Astrocyte (in vitro differentiated cells and primary cell): Measurements from ENCODE around the gene ADAMTSL2. TPM values are rescaled to one million over a fixed set of nuclear protein-coding genes. Genes with fewer than 3 reads are reported as not detected.

Source experiments
- DNase-seq: peaks from one replicate; pipeline ENCODE4 v3.0.0-alpha.2; 2010; ENCODE audit warnings: low read depth
- FAIRE-seq: peaks from 2 replicates; lab custom pipeline; 2011; peaks lifted over from hg19 to GRCh38; lab: Jason Lieb, UNC
- H2AFZ ChIP-seq: 2 replicates; pipeline ENCODE4 v1.6.0; 2012; ENCODE audit warnings: low read depth, low read length, inconsistent platforms
- H3K27ac ChIP-seq: 2 replicates; pipeline ENCODE4 v1.5.1; 2011; ENCODE audit warnings: low read depth, low read length, inconsistent platforms
- H3K27me3 ChIP-seq: 2 replicates; pipeline ENCODE4 v1.6.0; 2011; ENCODE audit warnings: low read length, inconsistent platforms; ENCODE audit not compliant: insufficient read depth
- H3K36me3 ChIP-seq: 2 replicates; pipeline ENCODE4 v1.5.1; 2011; ENCODE audit warnings: low read length, inconsistent platforms; ENCODE audit not compliant: insufficient read depth
- H3K4me1 ChIP-seq: 2 replicates; pipeline ENCODE4 v1.5.1; 2011; ENCODE audit warnings: low read length, inconsistent platforms; ENCODE audit not compliant: insufficient read depth
- H3K4me2 ChIP-seq: 2 replicates; pipeline ENCODE4 v1.6.0; 2012; ENCODE audit warnings: low read length, inconsistent platforms
- H3K4me3 ChIP-seq: 2 replicates; pipeline ENCODE4 v1.5.1; 2011; ENCODE audit warnings: low read depth, mild to moderate bottlenecking, low read length, inconsistent platforms; ENCODE audit not compliant: insufficient read depth
- H3K79me2 ChIP-seq: 2 replicates; pipeline ENCODE4 v1.6.0; 2012; ENCODE audit warnings: mild to moderate bottlenecking, low read length, inconsistent platforms; ENCODE audit not compliant: insufficient read depth
- H3K9ac ChIP-seq: 2 replicates; pipeline ENCODE4 v1.6.0; 2012; ENCODE audit warnings: mild to moderate bottlenecking, low read length, inconsistent platforms
- H3K9me3 ChIP-seq: 2 replicates; pipeline ENCODE4 v1.5.1; 2012; ENCODE audit warnings: low read depth, mild to moderate bottlenecking, low read length, inconsistent platforms; ENCODE audit not compliant: insufficient read depth
- H4K20me1 ChIP-seq: 2 replicates; pipeline ENCODE4 v1.6.0; 2012; ENCODE audit warnings: low read length, inconsistent platforms; ENCODE audit not compliant: insufficient read depth
- H3K27ac Mint-ChIP-seq: one replicate; pipeline ENCODE4 v1.8.0; 2021; ENCODE audit warnings: mild to moderate bottlenecking, mixed read lengths; ENCODE audit not compliant: unreplicated experiment
- H3K27me3 Mint-ChIP-seq: one replicate; pipeline ENCODE4 v1.8.0; 2021; ENCODE audit warnings: low read depth, mixed read lengths; ENCODE audit not compliant: unreplicated experiment
- H3K36me3 Mint-ChIP-seq: one replicate; pipeline ENCODE4 v1.8.0; 2021; ENCODE audit warnings: low read depth, mixed read lengths; ENCODE audit not compliant: unreplicated experiment
- H3K4me1 Mint-ChIP-seq: one replicate; pipeline ENCODE4 v1.8.0; 2021; ENCODE audit warnings: low read depth, mixed read lengths; ENCODE audit not compliant: unreplicated experiment
- H3K4me3 Mint-ChIP-seq: one replicate; pipeline ENCODE4 v1.8.0; 2021; ENCODE audit warnings: mild to moderate bottlenecking, moderate library complexity, mixed read lengths; ENCODE audit not compliant: unreplicated experiment
- H3K9me3 Mint-ChIP-seq: one replicate; pipeline ENCODE4 v1.8.0; 2021; ENCODE audit warnings: mild to moderate bottlenecking, mixed read lengths; ENCODE audit not compliant: unreplicated experiment
- CTCF ChIP-seq: IDR thresholded peaks from 2 replicates; pipeline ENCODE4 v1.5.1; 2011; ENCODE audit warnings: low read depth, mild to moderate bottlenecking, inconsistent platforms, low read length, moderate library complexity; ENCODE audit not compliant: insufficient read depth
- EZH2 ChIP-seq: IDR thresholded peaks from 2 replicates; pipeline ENCODE4 v1.6.1; 2012; ENCODE audit warnings: mild to moderate bottlenecking, low read length, inconsistent platforms; ENCODE audit not compliant: insufficient read depth
- total RNA-seq: library from RNA; stranded (reverse); gene quantifications from 2 replicates; pipeline ENCODE4 v1.2.1, GENCODE V29; 2021

ADAMTSL2 gene
- total RNA-seq, 1 donor from 2014 or later = 0.52 TPM

GRCh38 chr9:133589454-133590227, 55.1 kb downstream of the ADAMTSL2 start:
- no peaks in the 10 kb centered on the region for H3K36me3 ChIP-seq
- no peak overlapping the region for H3K4me3 ChIP-seq
- no peak overlapping the region for H3K4me2 ChIP-seq
- H3K4me3 Mint-ChIP-seq = no peak overlapping the region
- peaks cover 3% of the 10 kb centered on the region for H3K4me1 Mint-ChIP-seq
- H3K9ac ChIP-seq = no peak overlapping the region
- H3K36me3 Mint-ChIP-seq = no peaks in the 10 kb centered on the region
- no peak for FAIRE-seq
- H3K27me3 Mint-ChIP-seq = peaks cover 37% of the 10 kb centered on the region
- no peaks in the 10 kb centered on the region for H3K79me2 ChIP-seq
- DNase-seq = no peak
- no peak overlapping the region for H3K27ac Mint-ChIP-seq
- H3K27me3 ChIP-seq = peaks cover 12% of the 10 kb centered on the region
- H3K4me1 ChIP-seq = no peaks in the 10 kb centered on the region
- H2AFZ ChIP-seq = no peak overlapping the region
- TF ChIP-seq EZH2 = no peak
- peak; percentile 17 for TF ChIP-seq CTCF
- peaks cover 4% of the 10 kb centered on the region for H3K9me3 ChIP-seq
- no peak overlapping the region for H3K27ac ChIP-seq
- H4K20me1 ChIP-seq = no peaks in the 10 kb centered on the region
- H3K9me3 Mint-ChIP-seq = peaks cover 5% of the 10 kb centered on the region

GRCh38 chr9:133590231-133590855, 55.8 kb downstream of the ADAMTSL2 start:
- Histone ChIP-seq H3K9ac (no peak overlapping the region), H3K4me2 (no peak overlapping the region), H3K27me3 (peaks cover 11% of the 10 kb centered on the region), H3K79me2 (no peaks in the 10 kb centered on the region), H3K27ac (no peak overlapping the region), H2AFZ (no peak overlapping the region), H4K20me1 (no peaks in the 10 kb centered on the region), H3K9me3 (peaks cover 4% of the 10 kb centered on the region), H3K36me3 (no peaks in the 10 kb centered on the region), H3K4me1 (no peaks in the 10 kb centered on the region), H3K4me3 (no peak overlapping the region)
- DNase-seq (no peak), FAIRE-seq (no peak)
- peaks cover 41% of the 10 kb centered on the region for H3K27me3 Mint-ChIP-seq
- peaks cover 5% of the 10 kb centered on the region for H3K9me3 Mint-ChIP-seq
- TF ChIP-seq EZH2 = no peak
- no peak for TF ChIP-seq CTCF
- H3K4me3 Mint-ChIP-seq = no peak overlapping the region
- no peak overlapping the region for H3K27ac Mint-ChIP-seq
- no peaks in the 10 kb centered on the region for H3K36me3 Mint-ChIP-seq
- H3K4me1 Mint-ChIP-seq = no peaks in the 10 kb centered on the region
